Activated T-cell treated with anti-CD3 and anti-CD28 coated beads, Interleukin-2, amount 50 U/mL, for 1 hour (primary cell): Measurements from ENCODE around the gene MPDU1.
A peak's percentile ranks its signal among the peaks of the same experiment; 100 is the strongest.
"Not testable (repeated sequence)": the region's sequence is repeated elsewhere in the genome, so short reads cannot be mapped to it uniquely, and the experiment has no call there.

ENCODE experiments used
- DNase-seq: peaks from one replicate; pipeline ENCODE4 v3.0.0-alpha.2; 2020

The MPDU1 gene

DNA sequence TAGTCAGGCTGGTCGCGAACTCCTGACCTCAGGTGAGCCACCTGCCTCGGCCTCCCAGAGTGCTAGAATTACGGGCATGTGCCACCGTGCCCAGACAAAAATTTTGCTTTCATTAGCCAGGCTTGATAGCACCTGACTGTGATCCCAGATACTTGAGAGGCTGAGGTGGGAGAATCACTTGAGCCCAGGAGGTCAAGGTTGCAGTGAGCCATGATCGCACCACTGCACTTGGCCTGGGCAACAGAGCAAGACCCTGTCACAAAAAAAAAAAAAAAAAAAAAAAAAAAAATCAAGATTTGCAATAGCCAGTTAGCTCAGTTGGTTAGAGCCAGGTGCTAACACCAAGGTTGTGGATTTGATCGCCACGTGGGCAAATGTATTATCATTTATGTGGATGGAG lies 37.2 kb downstream of the MPDU1 start:
- DNase-seq = no peak

DNA sequence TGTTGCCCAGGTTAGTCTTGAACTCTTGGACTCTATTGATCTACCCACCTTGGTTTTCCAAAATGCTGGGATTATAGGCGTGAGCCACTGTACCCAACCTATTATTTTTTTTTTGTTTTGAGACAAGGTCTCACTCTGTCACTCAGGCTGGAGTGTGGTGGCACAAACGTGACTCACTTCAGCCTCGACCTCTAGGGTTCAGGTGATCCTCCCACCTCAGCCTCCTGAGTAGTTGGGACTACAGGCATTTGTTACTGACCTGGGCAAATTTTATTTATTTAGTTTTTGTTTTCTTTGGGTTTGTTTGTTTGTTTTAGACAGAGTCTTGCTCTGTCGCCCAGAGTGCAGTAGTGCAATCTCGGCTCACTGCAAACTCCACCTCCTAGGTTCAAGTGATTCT lies 40.0 kb downstream of the MPDU1 start:
- no peak for DNase-seq

DNA sequence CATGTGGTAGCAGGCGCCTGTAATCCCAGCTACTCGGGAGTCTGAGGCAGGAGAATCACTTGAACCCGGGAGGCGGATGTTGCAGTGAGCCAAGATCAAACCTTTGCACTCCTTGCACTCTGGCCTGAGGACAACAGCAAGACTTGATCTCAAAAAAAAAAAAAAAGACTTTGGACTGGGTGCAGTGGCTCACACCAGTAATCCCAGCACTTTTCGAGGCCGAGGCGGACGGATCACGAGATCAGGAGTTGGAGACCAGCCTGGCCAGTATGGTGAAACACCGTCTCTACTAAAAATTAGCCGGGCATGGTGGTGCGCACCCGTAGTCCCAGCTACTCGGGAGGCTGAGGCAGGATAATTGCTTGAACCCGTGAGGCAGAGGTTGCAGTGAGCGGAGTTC lies 42.1 kb downstream of the MPDU1 start:
- not testable (repeated sequence) for DNase-seq

DNA sequence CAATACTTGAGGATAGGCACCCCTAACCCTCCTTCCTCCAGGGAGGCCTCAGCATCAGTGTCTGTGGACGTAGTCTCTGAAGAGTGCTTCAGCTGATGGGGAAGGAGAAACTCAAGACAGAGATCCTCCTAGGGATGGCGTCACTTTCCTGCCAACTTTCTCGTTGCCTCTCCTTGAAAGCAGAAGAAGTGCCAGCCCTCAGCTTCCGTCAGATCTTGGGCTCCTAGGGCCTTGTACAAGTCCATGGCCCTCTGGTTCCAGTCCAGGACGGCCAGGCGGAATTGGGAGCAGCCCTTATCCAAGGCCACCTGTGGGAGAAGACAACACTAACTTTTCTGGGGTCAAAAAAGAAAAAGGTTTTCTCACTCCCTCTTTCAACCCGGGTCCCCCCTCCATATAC lies 42.7 kb downstream of the MPDU1 start:
- DNase-seq = no peak

DNA sequence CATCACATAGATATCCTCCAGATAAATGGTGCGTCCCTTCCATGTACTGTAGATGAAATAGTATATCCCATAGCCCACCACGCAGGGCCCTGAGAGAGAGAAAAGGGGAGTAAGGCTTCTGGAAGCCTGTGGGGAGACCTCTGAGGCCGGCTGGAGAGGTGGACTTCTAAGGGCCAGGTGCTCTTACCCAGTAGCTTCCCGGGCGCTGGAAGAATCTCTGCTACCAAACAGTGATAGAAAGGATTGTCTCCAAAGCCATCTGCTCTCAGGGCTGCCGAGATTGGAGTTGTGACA lies 43.3 kb downstream of the MPDU1 start:
- DNase-seq = no peak

DNA sequence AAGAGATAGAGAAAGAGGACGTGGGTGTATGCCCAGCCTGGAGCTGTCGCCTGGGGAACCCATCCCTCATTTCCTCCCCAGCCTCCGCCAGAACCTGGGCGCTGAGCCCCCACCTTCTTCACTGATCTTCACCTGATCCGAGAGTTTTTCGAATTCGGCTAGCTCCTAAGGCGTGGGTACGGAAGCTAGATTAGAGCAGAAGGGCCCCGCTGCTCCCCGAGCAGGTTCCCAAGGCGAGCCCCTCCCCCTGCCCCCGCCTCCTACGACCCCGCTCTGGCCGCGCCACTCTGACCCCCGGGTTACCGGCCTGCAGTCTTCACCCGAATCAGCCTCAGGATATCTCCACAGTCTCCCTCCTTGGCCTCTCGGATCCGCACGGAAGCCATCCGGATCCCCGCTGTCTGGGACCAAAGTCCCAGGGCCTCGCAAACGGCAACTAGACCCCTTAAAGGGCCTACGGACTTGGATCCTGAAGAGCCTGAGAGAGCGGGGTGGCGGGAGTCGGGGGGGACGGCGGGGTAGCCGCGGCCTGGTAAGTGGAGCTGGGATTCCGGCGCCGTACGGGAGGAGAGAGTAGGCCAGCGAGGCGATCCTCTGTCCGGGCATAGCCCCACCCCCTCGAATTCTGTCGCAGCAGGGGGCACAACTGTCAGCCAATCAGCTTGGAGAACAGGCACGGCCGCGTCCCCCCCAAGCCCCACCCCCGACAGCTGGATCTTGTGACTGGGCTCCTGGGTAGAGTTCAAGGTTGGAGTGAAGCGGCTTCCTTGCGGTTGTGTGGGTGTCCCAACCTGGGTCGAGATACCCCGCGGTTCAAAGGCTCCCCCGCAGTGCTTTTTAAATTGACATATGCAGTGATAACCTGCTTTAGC lies 43.8 kb downstream of the MPDU1 start, which contains the start of gene SAT2:
SAT2 (minus strand) TSS at position 572 of the 872 bp plus-strand sequence; CDS start at position 386, 186 bp downstream.
- DNase-seq = peak; percentile 82

DNA sequence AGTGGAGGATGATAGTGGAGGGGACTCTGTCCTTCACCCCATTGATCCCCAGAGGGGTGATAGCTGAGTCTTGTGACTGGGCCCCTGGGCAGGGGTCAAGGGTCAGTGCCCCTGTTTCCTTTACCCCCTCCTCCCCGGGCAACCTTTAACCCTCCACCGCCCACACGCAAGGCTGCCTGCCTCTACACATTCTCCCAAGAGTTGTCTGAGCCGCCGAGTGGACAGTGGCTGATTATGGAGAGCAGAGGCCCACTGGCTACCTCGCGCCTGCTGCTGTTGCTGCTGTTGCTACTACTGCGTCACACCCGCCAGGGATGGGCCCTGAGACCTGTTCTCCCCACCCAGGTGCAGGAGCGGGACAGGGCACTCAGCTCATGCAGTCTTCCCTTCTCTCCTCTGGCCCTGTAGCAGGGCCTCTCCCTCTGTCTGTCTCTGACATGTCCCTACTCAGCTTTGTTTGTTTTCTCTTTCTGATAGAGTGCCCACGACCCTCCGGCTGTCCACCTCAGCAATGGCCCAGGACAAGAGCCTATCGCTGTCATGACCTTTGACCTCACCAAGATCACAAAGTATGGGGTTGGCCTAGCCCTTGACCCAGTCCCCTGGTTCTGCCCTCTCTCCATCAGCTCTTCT lies 46.4 kb downstream of the MPDU1 start, which contains the start of gene SHBG:
SHBG (plus strand) TSS at position 197 of the 633 bp plus-strand sequence; CDS start at position 235, 38 bp downstream.
- no peak for DNase-seq

DNA sequence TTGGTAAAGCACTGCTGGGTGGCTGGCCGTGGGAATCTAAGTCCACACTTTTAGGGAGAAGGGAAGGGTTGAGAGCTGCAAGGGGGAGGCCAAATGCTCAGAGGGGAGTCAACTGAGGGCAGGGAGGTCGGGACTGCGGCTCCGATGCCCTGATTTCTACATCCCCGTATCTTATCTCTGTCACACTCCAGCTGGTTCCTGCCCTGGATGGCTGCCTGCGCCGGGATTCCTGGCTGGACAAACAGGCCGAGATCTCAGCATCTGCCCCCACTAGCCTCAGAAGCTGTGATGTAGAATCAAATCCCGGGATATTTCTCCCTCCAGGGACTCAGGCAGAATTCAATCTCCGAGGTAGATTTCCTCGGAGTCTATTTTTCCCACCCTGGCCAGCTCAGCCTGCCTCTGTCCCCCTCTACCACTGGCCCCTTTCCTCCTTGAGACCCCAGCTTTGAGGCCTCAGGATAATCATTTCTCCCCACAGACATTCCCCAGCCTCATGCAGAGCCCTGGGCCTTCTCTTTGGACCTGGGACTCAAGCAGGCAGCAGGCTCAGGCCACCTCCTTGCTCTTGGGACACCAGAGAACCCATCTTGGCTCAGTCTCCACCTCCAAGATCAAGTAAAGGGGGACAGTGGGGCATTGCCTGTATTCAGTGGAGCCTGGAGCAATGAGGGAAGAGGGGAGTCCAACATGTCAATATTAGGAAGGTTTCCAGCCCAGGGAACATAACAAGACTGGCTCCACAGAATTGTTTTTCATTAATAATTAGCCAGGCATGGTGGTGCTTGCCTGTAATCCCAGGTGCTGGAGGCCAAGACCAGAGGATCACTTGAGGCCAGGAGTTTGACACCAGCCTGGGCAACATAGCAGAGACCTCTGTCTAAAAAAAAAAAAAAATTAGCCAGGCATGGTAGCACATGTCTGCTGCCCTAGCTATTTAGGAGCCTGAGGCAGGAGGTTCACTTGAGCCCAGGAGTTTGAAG lies 48.0 kb downstream of the MPDU1 start:
- no peak for DNase-seq

DNA sequence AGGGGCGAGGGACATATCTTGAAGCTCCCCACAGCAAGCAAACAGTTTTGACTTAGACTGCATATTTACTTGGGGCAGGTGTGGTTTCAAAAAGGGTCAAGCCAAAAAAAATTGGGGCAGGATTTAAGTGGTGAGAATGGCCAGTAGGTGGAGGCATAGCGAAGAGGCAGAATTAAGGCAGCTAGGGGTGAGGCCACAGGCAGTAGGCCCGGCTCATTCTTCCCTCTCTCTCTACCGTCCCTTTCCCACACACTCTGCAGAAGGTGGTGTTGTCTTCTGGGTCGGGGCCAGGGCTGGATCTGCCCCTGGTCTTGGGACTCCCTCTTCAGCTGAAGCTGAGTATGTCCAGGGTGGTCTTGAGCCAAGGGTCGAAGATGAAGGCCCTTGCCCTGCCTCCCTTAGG lies 48.8 kb downstream of the MPDU1 start:
- no peak for DNase-seq

DNA sequence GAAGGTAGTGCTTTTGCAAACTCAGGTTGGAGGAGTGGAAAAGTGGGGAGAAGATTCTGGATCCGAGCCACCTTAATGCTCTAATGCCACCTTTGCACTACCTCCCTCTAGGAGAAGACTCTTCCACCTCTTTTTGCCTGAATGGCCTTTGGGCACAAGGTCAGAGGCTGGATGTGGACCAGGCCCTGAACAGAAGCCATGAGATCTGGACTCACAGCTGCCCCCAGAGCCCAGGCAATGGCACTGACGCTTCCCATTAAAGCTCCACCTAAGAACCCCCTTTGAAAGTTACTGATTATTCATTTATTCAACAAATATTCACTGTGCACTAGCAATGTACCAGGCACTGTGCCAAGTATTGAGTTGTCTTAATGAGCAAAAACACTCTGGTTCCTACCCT lies 49.4 kb downstream of the MPDU1 start:
- no peak for DNase-seq

DNA sequence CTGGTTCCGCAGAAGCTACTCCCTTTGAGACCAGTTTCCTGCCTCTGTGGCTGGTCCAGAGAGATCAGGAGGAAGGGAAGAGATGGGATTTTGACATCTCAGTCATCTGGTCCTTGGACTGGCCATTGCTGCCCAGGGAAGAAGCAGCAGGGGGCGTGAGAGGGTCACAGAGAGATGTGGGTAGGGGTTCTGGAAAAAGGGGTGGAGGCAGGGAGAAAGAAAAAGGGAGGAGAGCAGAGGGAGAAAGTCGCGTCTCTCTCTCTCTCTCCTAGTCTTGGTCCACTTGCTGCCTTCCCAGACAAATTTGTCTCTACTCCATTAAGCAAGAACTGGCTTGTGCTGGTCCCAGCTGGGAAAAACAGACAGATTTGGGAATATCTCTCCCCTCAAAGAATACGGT lies 50.7 kb downstream of the MPDU1 start:
- no peak for DNase-seq

DNA sequence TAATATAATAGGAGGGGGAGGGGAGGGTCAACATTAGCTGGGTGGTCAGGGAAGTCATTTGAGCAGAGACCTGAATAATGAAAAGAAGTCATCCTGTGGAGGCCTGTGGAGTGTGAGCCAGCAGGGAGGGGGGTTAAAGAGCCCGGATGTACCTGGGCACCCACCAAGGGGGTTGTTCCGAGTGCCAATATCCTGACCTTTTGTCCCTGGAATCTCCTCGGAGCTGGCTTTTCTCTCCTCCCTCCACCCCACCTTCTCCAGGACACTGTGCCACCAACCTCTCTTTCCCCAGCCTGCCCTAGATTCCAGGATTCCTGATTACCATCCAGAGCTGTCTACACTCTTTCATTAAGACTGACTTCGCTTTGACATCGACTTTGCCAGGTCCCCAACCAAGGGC lies 52.5 kb downstream of the MPDU1 start:
- DNase-seq = no peak
